HG03196 (cell line): ENCODE measurements around the gene PGS1.

Experiments
- ATAC-seq: cut with Tn5 transposase; IDR thresholded peaks from one replicate; pipeline ENCODE4 v1.9.1; 2021; ENCODE audit not compliant: unreplicated experiment

The PGS1 gene

GRCh38 chr17:78362232-78362631 lies 16.2 kb upstream of the PGS1 start:
- ATAC-seq, result no peak

GRCh38 chr17:78362671-78363070 lies 15.8 kb upstream of the PGS1 start:
- no peak for ATAC-seq

GRCh38 chr17:78364436-78365281 lies 13.8 kb upstream of the PGS1 start:
- ATAC-seq, result no peak

- ATAC-seq, result no peak
Measured at GRCh38 chr17:78365561-78366108, 12.8 kb upstream of the PGS1 start.

GRCh38 chr17:78366109-78366848 lies 12.2 kb upstream of the PGS1 start:
- no peak for ATAC-seq

GRCh38 chr17:78367193-78367592 lies 11.3 kb upstream of the PGS1 start:
- ATAC-seq, result no peak

- no peak for ATAC-seq
Measured at GRCh38 chr17:78368348-78368747, 10.1 kb upstream of the PGS1 start.

- no peak for ATAC-seq
Measured at GRCh38 chr17:78368854-78369495, 9.5 kb upstream of the PGS1 start.

GRCh38 chr17:78369791-78370381 lies 8.6 kb upstream of the PGS1 start:
- ATAC-seq, result no peak

- ATAC-seq, result no peak
Measured at GRCh38 chr17:78371056-78371455, 7.4 kb upstream of the PGS1 start.

- no peak for ATAC-seq
Measured at GRCh38 chr17:78372841-78373240, 5.6 kb upstream of the PGS1 start.

GRCh38 chr17:78374189-78374588 lies 4.3 kb upstream of the PGS1 start:
- ATAC-seq, result no peak

- ATAC-seq, result no peak
Measured at GRCh38 chr17:78374631-78375274, 3.7 kb upstream of the PGS1 start.

GRCh38 chr17:78375401-78376151 lies 2.9 kb upstream of the PGS1 start:
- no peak for ATAC-seq

- ATAC-seq, result no peak
Measured at GRCh38 chr17:78376161-78376560, 2.3 kb upstream of the PGS1 start.

GRCh38 chr17:78377858-78378224 lies 608 bp upstream of the PGS1 start:
- no peak for ATAC-seq

GRCh38 chr17:78379131-78379491 lies 662 bp downstream of the PGS1 start:
- no peak for ATAC-seq

GRCh38 chr17:78380370-78380769 lies 1.9 kb downstream of the PGS1 start:
- no peak for ATAC-seq

GRCh38 chr17:78381601-78382232 lies 3.3 kb downstream of the PGS1 start:
- ATAC-seq, result peak; percentile 27
